DOHH2 (cell line): ENCODE data around the gene COL27A1.

Experiments
- H3F3A ChIP-seq: fragments of 200-600 bp; sonication (generic), shearing (Covaris generic); 2 replicates; pipeline ENCODE4 v1.6.0; 2016; ENCODE audit warnings: antibody characterized with exemption, mild to moderate bottlenecking; ENCODE audit not compliant: control insufficient read depth, insufficient read depth
- H3K27ac ChIP-seq: fragments of 200-600 bp; sonication (generic); 2 replicates; pipeline ENCODE4 v1.5.1; 2014; ENCODE audit warnings: low read depth, mild to moderate bottlenecking, low read length, moderate library complexity
- H3K27me3 ChIP-seq: fragments of 200-600 bp; sonication (generic); 2 replicates; pipeline ENCODE4 v1.6.1; 2014; ENCODE audit warnings: mild to moderate bottlenecking, low read length, mixed read lengths; ENCODE audit not compliant: control insufficient read depth
- H3K36me3 ChIP-seq: fragments of 200-600 bp; sonication (generic); 2 replicates; pipeline ENCODE4 v1.6.1; 2014; ENCODE audit warnings: mild to moderate bottlenecking, low read length, moderate library complexity, mixed read lengths; ENCODE audit not compliant: control insufficient read depth
- H3K4me1 ChIP-seq: fragments of 200-600 bp; sonication (generic); 2 replicates; pipeline ENCODE4 v1.6.1; 2014; ENCODE audit warnings: mild to moderate bottlenecking, low read length, mixed read lengths; ENCODE audit not compliant: control insufficient read depth
- H3K4me2 ChIP-seq: fragments of 200-600 bp; sonication (generic); 2 replicates; pipeline ENCODE4 v1.6.0; 2014; ENCODE audit warnings: mild to moderate bottlenecking, low read length, moderate library complexity
- H3K4me3 ChIP-seq: fragments of 200-600 bp; sonication (generic); 2 replicates; pipeline ENCODE4 v1.5.1; 2014; ENCODE audit warnings: mild to moderate bottlenecking, low read length, mixed read lengths
- H3K79me2 ChIP-seq: fragments of 200-600 bp; sonication (generic); 2 replicates; pipeline ENCODE4 v1.6.1; 2014; ENCODE audit warnings: mild to moderate bottlenecking, low read length, mixed read lengths; ENCODE audit not compliant: control insufficient read depth
- H3K9me2 ChIP-seq: fragments of 200-600 bp; sonication (generic); replicated peaks from 2 replicates; pipeline ENCODE4 v1.6.1; 2014; ENCODE audit warnings: mild to moderate bottlenecking, low read length, mixed read lengths; ENCODE audit not compliant: control insufficient read depth
- H3K9me3 ChIP-seq: fragments of 200-600 bp; sonication (generic); 2 replicates; pipeline ENCODE4 v1.6.1; 2014; ENCODE audit warnings: antibody characterized with exemption, low read length, mixed read lengths; ENCODE audit not compliant: control insufficient read depth, insufficient read depth
- H4K20me1 ChIP-seq: fragments of 200-600 bp; sonication (generic); 2 replicates; pipeline ENCODE4 v1.6.0; 2014; ENCODE audit warnings: low read depth, mild to moderate bottlenecking, antibody characterized with exemption, low read length, moderate library complexity; ENCODE audit not compliant: control insufficient read depth, insufficient read depth
- CTCF ChIP-seq: fragments of 200-600 bp; sonication (generic); IDR thresholded peaks from one replicate; pipeline ENCODE4 v1.5.1; 2014; ENCODE audit warnings: antibody characterized with exemption, mild to moderate bottlenecking, low read depth, low read length; ENCODE audit not compliant: poor library complexity, severe bottlenecking
- EZH2phosphoT487 ChIP-seq: fragments of 200-600 bp; sonication (generic); IDR thresholded peaks from 2 replicates; pipeline ENCODE4 v1.6.1; 2017; ENCODE audit warnings: borderline replicate concordance, mild to moderate bottlenecking, antibody characterized with exemption, low read length, moderate library complexity, mixed read lengths

Gene COL27A1

GRCh38 chr9:114343471-114344187 lies 188.3 kb downstream of the COL27A1 start:
- Histone ChIP-seq H4K20me1 (no peaks in the 10 kb centered on the region), H3F3A (peaks cover 15% of the 10 kb centered on the region), H3K9me2 (no peaks in the 10 kb centered on the region), H3K27me3 (no peaks in the 10 kb centered on the region), H3K27ac (no peak overlapping the region), H3K4me2 (no peak overlapping the region), H3K4me1 (no peaks in the 10 kb centered on the region), H3K4me3 (no peak overlapping the region), H3K36me3 (peaks cover 95% of the 10 kb centered on the region), H3K9me3 (no peaks in the 10 kb centered on the region), H3K79me2 (no peaks in the 10 kb centered on the region)
- no peak for TF ChIP-seq CTCF

GRCh38 chr9:114344188-114344566 lies 188.8 kb downstream of the COL27A1 start:
- no peaks in the 10 kb centered on the region for H4K20me1 ChIP-seq
- H3K36me3 ChIP-seq: peaks cover 95% of the 10 kb centered on the region

GRCh38 chr9:114344692-114345091 lies 189.4 kb downstream of the COL27A1 start:
- Histone ChIP-seq H3K36me3 (peaks cover 95% of the 10 kb centered on the region), H3K27me3 (no peaks in the 10 kb centered on the region), H3F3A (peaks cover 15% of the 10 kb centered on the region), H3K9me3 (no peaks in the 10 kb centered on the region), H3K9me2 (no peaks in the 10 kb centered on the region), H3K27ac (no peak overlapping the region), H3K4me3 (no peak overlapping the region), H3K4me2 (no peak overlapping the region), H3K79me2 (peaks cover 1% of the 10 kb centered on the region; the same call in 1 of the 2 replicates), H4K20me1 (no peaks in the 10 kb centered on the region), H3K4me1 (peaks cover 5% of the 10 kb centered on the region)
- TF ChIP-seq EZH2phosphoT487 (no peak), CTCF (no peak)

More at GRCh38 chr9:114344188-114344566, 188.8 kb downstream of the COL27A1 start:
- TF ChIP-seq CTCF (no peak), EZH2phosphoT487 (no peak)
- Histone ChIP-seq H3K4me1 (peaks cover under 1% of the 10 kb centered on the region), H3K79me2 (no peaks in the 10 kb centered on the region), H3K4me3 (no peak overlapping the region), H3K27me3 (no peaks in the 10 kb centered on the region), H3K9me3 (no peaks in the 10 kb centered on the region), H3F3A (peaks cover 15% of the 10 kb centered on the region), H3K4me2 (no peak overlapping the region), H3K27ac (no peak overlapping the region), H3K9me2 (no peaks in the 10 kb centered on the region)
